Uterus (tissue), 2 donors: ENCODE measurements around the gene TMED10.

Experiments
- POLR2A ChIP-seq, 2 donors: fragments of 450-650 bp; IDR thresholded peaks; one replicate each; pipeline ENCODE4 v1.6.1; 2016; ENCODE audit warnings: antibody characterized with exemption in 2 of 2, mild to moderate bottlenecking in 1 of 2, moderate library complexity in 1 of 2
- TF ChIP-seq, protein P1 (sequence below), 4 experiments: fragments of 200-600 bp in 2 of 4; fragments of 450-650 bp in 2 of 4; sonication (generic) in 2 of 4; IDR thresholded peaks; one replicate each; pipeline ENCODE4 v1.5.1; 2016 to 2019; ENCODE audit warnings: antibody characterized with exemption in 4 of 4, mild to moderate bottlenecking in 2 of 4, moderate library complexity in 1 of 4

DNA sequence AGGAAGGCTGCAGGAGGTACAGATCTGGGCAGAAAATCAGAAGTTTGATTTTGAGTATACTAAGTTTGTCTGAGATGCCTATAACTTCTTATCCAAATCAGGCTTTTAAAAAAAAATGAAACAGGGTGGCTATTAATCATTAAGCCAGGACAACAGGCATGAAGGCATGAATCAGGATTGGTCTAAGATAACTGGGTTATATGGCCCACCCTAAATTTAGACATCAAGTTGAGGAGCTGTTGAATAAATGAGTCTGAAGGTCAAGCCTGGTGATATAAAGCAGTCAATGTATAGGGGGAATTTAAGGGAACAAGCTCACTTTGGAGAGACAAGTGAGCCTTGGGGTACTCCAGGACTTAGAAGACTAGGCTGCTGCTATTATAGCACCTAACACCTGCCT lies 78.2 kb downstream of the TMED10 start:
- TF ChIP-seq, protein P1, sequence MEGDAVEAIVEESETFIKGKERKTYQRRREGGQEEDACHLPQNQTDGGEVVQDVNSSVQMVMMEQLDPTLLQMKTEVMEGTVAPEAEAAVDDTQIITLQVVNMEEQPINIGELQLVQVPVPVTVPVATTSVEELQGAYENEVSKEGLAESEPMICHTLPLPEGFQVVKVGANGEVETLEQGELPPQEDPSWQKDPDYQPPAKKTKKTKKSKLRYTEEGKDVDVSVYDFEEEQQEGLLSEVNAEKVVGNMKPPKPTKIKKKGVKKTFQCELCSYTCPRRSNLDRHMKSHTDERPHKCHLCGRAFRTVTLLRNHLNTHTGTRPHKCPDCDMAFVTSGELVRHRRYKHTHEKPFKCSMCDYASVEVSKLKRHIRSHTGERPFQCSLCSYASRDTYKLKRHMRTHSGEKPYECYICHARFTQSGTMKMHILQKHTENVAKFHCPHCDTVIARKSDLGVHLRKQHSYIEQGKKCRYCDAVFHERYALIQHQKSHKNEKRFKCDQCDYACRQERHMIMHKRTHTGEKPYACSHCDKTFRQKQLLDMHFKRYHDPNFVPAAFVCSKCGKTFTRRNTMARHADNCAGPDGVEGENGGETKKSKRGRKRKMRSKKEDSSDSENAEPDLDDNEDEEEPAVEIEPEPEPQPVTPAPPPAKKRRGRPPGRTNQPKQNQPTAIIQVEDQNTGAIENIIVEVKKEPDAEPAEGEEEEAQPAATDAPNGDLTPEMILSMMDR (IDR thresholded peaks at IDR 0.05), result no peak
- no peak for TF ChIP-seq POLR2A (IDR thresholded peaks at IDR 0.05)
